ENCODE results near the gene SOX6. TPM values are rescaled to one million over a fixed set of nuclear protein-coding genes. Genes with fewer than 3 reads are reported as not detected.

Gene SOX6
- total and polyA plus RNA-seq, 2 donors (not counting 3 experiments of a cell fraction or from before 2014, with no cell fraction given), result 0.14 to 3.7 TPM

GRCh38 chr11:16007514-16007913 lies 348.8 kb downstream of the SOX6 start:
- Histone ChIP-seq H3K4me1 (ENCODE audit: control insufficient read depth, extremely low read depth, insufficient read depth, low read length) (peaks cover 2% of the 10 kb centered on the region), H3K9me1 (replicated peaks; ENCODE audit: control insufficient read depth, extremely low read depth, insufficient read depth, low read length) (no peaks in the 10 kb centered on the region), H3K36me3 (ENCODE audit: control insufficient read depth in 2 of 2, extremely low read depth in 1 of 2, insufficient read depth in 2 of 2, low read length in 2 of 2) (no peaks in the 10 kb centered on the region), H3K9me3 (replicated peaks; ENCODE audit: control insufficient read depth, insufficient read depth, low read length) (no peaks in the 10 kb centered on the region), H4K20me1 (replicated peaks; ENCODE audit: control insufficient read depth, extremely low read depth, insufficient read depth, low read length) (no peaks in the 10 kb centered on the region), H3K4me3 (replicated peaks in 1 of 3; ENCODE audit: insufficient read depth in 1 of 3, low read depth in 1 of 3, low read length in 3 of 3) (no peak overlapping the region), H3K4me2 (ENCODE audit: insufficient read depth, low read length) (no peak overlapping the region), H3K27me3 (ENCODE audit: control insufficient read depth in 2 of 2, insufficient read depth in 2 of 2, low read length in 2 of 2) (peaks cover 0 to 2% of the 10 kb centered on the region in 2 experiments), H3K79me2 (ENCODE audit: control insufficient read depth, insufficient read depth, low read length) (no peaks in the 10 kb centered on the region), H2AFZ (ENCODE audit: low read depth, low read length) (no peak overlapping the region), H3K9ac (replicated peaks; ENCODE audit: extremely low read depth, insufficient read depth, low read length) (no peak overlapping the region), H3K27ac (ENCODE audit: insufficient read depth, low read depth, low read length) (no peak overlapping the region)
- intact Hi-C loops (cut with micrococcal nuclease) (no loop called here), dilution Hi-C loops (cut with MboI; ENCODE audit: extremely low pct_ligation_motif_present, low sequenced_read_pairs) (no loop called here)
- no TSS peak for BruUV-seq (replicated peaks)
- FAIRE-seq, result no peak
- DNase-seq (ENCODE audit: low read depth, low spot score), result no peak
- POLR2A ChIA-PET, result no interaction called here
- TF ChIP-seq GATA2 (IDR thresholded peaks at IDR 0.05; ENCODE audit: insufficient read depth, insufficient read length, low read depth, low read length), result no peak
- no peak for TF ChIP-seq FOS (IDR thresholded peaks at IDR 0.05; ENCODE audit: borderline replicate concordance, insufficient read depth, low read length)
- no peak for TF ChIP-seq POLR2A (IDR thresholded peaks at IDR 0.05; ENCODE audit: low read depth, low read length)
- no peak for TF ChIP-seq POLR2AphosphoS5 (IDR thresholded peaks at IDR 0.05; ENCODE audit: insufficient read depth, low read depth, low read length)
- no peak for TF ChIP-seq CTCF (IDR thresholded peaks at IDR 0.05; ENCODE audit: extremely low read depth in 1 of 2, insufficient read depth in 1 of 2, low read depth in 1 of 2, low read length in 2 of 2)
- no peak for TF ChIP-seq EZH2 (IDR thresholded peaks at IDR 0.05; ENCODE audit: borderline replicate concordance, low read depth, low read length, severe bottlenecking)
- no peak for TF ChIP-seq JUN (IDR thresholded peaks at IDR 0.05; ENCODE audit: borderline replicate concordance, insufficient read depth, insufficient read length, low read depth)
- no peak for TF ChIP-seq MAX (IDR thresholded peaks at IDR 0.05; ENCODE audit: insufficient read depth, insufficient read length)
- TF ChIP-seq MYC (IDR thresholded peaks at IDR 0.05; ENCODE audit: low read depth, low read length), result no peak
- CTCF ChIA-PET, result no interaction called here
